CD4-positive, alpha-beta T cell treated with Interferon gamma for 1 hour (primary cell): ENCODE measurements around the gene MLIP.

Source experiments
- DNase-seq: peaks from one replicate; pipeline ENCODE4 v3.0.0-alpha.2; 2020

Gene MLIP

GRCh38 chr6:54098450-54099044 is 12.7 kb upstream of the MLIP start:
- DNase-seq = no peak

GRCh38 chr6:54099225-54099624 is 12.0 kb upstream of the MLIP start:
- DNase-seq = no peak

- DNase-seq = no peak
Measured at GRCh38 chr6:54100411-54101006, 10.7 kb upstream of the MLIP start.

- no peak for DNase-seq
Measured at GRCh38 chr6:54102238-54102637, 9.0 kb upstream of the MLIP start.

- no peak for DNase-seq
Measured at GRCh38 chr6:54103497-54103896, 7.7 kb upstream of the MLIP start.

GRCh38 chr6:54106727-54107126 is 4.5 kb upstream of the MLIP start:
- DNase-seq = no peak

- DNase-seq = no peak
Measured at GRCh38 chr6:54107470-54108090, 3.7 kb upstream of the MLIP start.

- DNase-seq = no peak
Measured at GRCh38 chr6:54108271-54108670, 3.0 kb upstream of the MLIP start.

- no peak for DNase-seq
Measured at GRCh38 chr6:54109586-54109985, 1.7 kb upstream of the MLIP start.

- DNase-seq = no peak
Measured at GRCh38 chr6:54112151-54112650, 958 bp downstream of the MLIP start.

- no peak for DNase-seq
Measured at GRCh38 chr6:54114991-54115390, 3.7 kb downstream of the MLIP start.

- no peak for DNase-seq
Measured at GRCh38 chr6:54115966-54116365, 4.7 kb downstream of the MLIP start.

- no peak for DNase-seq
Measured at GRCh38 chr6:54118117-54118516, 6.9 kb downstream of the MLIP start.

GRCh38 chr6:54125493-54125892 is 14.2 kb downstream of the MLIP start:
- no peak for DNase-seq

GRCh38 chr6:54130179-54130578 is 18.9 kb downstream of the MLIP start:
- no peak for DNase-seq

GRCh38 chr6:54132587-54132986 is 21.3 kb downstream of the MLIP start:
- no peak for DNase-seq

GRCh38 chr6:54133186-54133585 is 21.9 kb downstream of the MLIP start:
- no peak for DNase-seq

- DNase-seq = no peak
Measured at GRCh38 chr6:54134935-54135334, 23.7 kb downstream of the MLIP start.

GRCh38 chr6:54135665-54136369 is 24.6 kb downstream of the MLIP start:
- no peak for DNase-seq

- no peak for DNase-seq
Measured at GRCh38 chr6:54138795-54139194, 27.6 kb downstream of the MLIP start.

- no peak for DNase-seq
Measured at GRCh38 chr6:54140811-54141210, 29.6 kb downstream of the MLIP start.

GRCh38 chr6:54142889-54143519 is 31.8 kb downstream of the MLIP start:
- no peak for DNase-seq

GRCh38 chr6:54151861-54152260 is 40.6 kb downstream of the MLIP start:
- no peak for DNase-seq
